ENCODE data around the gene NR6A1.

Gene NR6A1

GRCh38 chr9:124531115-124531514 is 240.0 kb downstream of the NR6A1 start:
- DNase-seq (ENCODE audit: low read depth): no peak
- no peak for TF ChIP-seq CTCF (IDR thresholded peaks at IDR 0.05; ENCODE audit: control insufficient read depth, insufficient read depth, low read depth, low read length, missing control alignments)
- H3K4me3 ChIP-seq (ENCODE audit: control insufficient read depth, low read depth, low read length): no peak overlapping the region

GRCh38 chr9:124530246-124530645 is 240.9 kb downstream of the NR6A1 start:
- H3K4me3 ChIP-seq (ENCODE audit: control insufficient read depth, low read depth, low read length): no peak overlapping the region
- TF ChIP-seq CTCF (IDR thresholded peaks at IDR 0.05; ENCODE audit: control insufficient read depth, insufficient read depth, low read depth, low read length, missing control alignments): no peak
- DNase-seq (ENCODE audit: low read depth): no peak

- H3K4me3 ChIP-seq (ENCODE audit: control insufficient read depth, low read depth, low read length): no peak overlapping the region
- DNase-seq (ENCODE audit: low read depth): no peak
- TF ChIP-seq CTCF (IDR thresholded peaks at IDR 0.05; ENCODE audit: control insufficient read depth, insufficient read depth, low read depth, low read length, missing control alignments): no peak
Observed at GRCh38 chr9:124527781-124528180, 243.3 kb downstream of the NR6A1 start.

GRCh38 chr9:124526174-124526573 is 244.9 kb downstream of the NR6A1 start:
- DNase-seq (ENCODE audit: low read depth): no peak
- H3K4me3 ChIP-seq (ENCODE audit: control insufficient read depth, low read depth, low read length): no peak overlapping the region
- TF ChIP-seq CTCF (IDR thresholded peaks at IDR 0.05; ENCODE audit: control insufficient read depth, insufficient read depth, low read depth, low read length, missing control alignments): no peak

GRCh38 chr9:124522121-124523098 is 248.7 kb downstream of the NR6A1 start:
- no peak for DNase-seq (ENCODE audit: low read depth)
- H3K4me3 ChIP-seq (ENCODE audit: control insufficient read depth, low read depth, low read length): no peak overlapping the region
- TF ChIP-seq CTCF (IDR thresholded peaks at IDR 0.05; ENCODE audit: control insufficient read depth, insufficient read depth, low read depth, low read length, missing control alignments): no peak

GRCh38 chr9:124521142-124521541 is 250.0 kb downstream of the NR6A1 start:
- no peak for DNase-seq (ENCODE audit: low read depth)
- TF ChIP-seq CTCF (IDR thresholded peaks at IDR 0.05; ENCODE audit: control insufficient read depth, insufficient read depth, low read depth, low read length, missing control alignments): no peak
- no peak overlapping the region for H3K4me3 ChIP-seq (ENCODE audit: control insufficient read depth, low read depth, low read length)
